ENCODE results near the gene AHCYL2. TPM values are rescaled to one million over a fixed set of nuclear protein-coding genes. Genes with fewer than 3 reads are reported as not detected.
A peak's percentile ranks its signal among the peaks of the same experiment; 100 is the strongest.

Gene AHCYL2
- total RNA-seq, 1 experiment from 2014 or later: 23.2 TPM

DNA sequence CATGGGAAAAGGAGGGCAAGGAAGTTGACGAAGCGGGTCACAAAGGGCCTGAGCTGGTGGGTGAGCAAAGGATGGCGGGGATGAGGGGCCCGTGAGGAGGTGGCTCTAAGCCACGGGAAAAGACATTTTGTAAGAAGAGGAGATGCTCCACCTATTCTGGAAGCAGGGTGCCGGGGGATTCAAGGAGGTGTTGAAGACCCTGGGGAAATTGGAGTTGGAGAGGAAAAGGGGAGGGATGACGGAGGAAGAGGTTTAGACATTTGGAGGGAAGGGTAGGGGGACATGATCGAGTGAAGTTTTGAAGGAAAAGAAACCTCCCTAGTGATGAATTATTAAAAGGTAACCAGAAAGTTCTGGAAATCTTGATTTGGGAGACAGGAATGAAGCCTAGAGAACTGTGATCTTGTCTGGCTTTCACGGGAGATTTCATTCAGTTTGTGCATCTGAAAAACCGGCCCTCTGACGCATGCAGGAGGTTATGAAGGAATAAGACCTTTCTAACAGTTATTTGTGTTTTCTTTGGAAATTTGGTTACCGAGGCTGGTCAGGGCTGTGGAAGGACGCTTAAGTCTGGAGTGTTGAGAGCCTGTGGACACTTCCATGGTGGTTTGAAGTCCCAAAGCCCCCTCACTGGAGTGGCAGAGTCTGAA lies 35.0 kb upstream of the AHCYL2 start:
- Mint-ChIP-seq H3K4me3 (peak overlapping the region; percentile 94 to 96), H3K27me3 (ENCODE audit: low read depth) (peaks cover 23% of the 10 kb centered on the region), H3K36me3 (ENCODE audit: insufficient read depth in 1 of 3, low read depth in 3 of 3) (peaks cover 8 to 23% (median 20%) of the 10 kb centered on the region in 3 experiments; a peak in 6 of 7 replicates), H3K27ac (peak overlapping the region; percentile 38 to 90 (median 88); a peak in 5 of 7 replicates), H3K4me1 (peaks cover 34 to 39% of the 10 kb centered on the region in 2 experiments), H3K9me3 (no peaks in the 10 kb centered on the region)
- H4K20me1 ChIP-seq (ENCODE audit: control insufficient read depth, insufficient read depth, insufficient read length): peaks cover 2% of the 10 kb centered on the region
- peak overlapping the region; percentile 96 for H3K14ac ChIP-seq (ENCODE audit: insufficient read depth, low read length)
- no peak overlapping the region for H4K8ac ChIP-seq (replicated peaks; ENCODE audit: insufficient read length, low read depth, low read length)
- no peak overlapping the region for H3K27ac ChIP-seq (ENCODE audit: insufficient read length, low read depth, low read length)
- no peak overlapping the region for H2BK120ac ChIP-seq (ENCODE audit: low read depth, low read length, poor library complexity, severe bottlenecking)
- no peak overlapping the region for H3K56ac ChIP-seq (ENCODE audit: insufficient read length, low read depth, low read length)
- H2AK5ac ChIP-seq (ENCODE audit: insufficient read length, low read length): no peak overlapping the region
- no peak overlapping the region for H2BK12ac ChIP-seq (ENCODE audit: insufficient read length, low read depth, low read length)
- TF ChIP-seq, protein P1, sequence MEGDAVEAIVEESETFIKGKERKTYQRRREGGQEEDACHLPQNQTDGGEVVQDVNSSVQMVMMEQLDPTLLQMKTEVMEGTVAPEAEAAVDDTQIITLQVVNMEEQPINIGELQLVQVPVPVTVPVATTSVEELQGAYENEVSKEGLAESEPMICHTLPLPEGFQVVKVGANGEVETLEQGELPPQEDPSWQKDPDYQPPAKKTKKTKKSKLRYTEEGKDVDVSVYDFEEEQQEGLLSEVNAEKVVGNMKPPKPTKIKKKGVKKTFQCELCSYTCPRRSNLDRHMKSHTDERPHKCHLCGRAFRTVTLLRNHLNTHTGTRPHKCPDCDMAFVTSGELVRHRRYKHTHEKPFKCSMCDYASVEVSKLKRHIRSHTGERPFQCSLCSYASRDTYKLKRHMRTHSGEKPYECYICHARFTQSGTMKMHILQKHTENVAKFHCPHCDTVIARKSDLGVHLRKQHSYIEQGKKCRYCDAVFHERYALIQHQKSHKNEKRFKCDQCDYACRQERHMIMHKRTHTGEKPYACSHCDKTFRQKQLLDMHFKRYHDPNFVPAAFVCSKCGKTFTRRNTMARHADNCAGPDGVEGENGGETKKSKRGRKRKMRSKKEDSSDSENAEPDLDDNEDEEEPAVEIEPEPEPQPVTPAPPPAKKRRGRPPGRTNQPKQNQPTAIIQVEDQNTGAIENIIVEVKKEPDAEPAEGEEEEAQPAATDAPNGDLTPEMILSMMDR (conservative IDR thresholded peaks at IDR 0.05): no peak
- H3K79me1 ChIP-seq (ENCODE audit: insufficient read depth, low read depth, low read length, poor library complexity, severe bottlenecking): peaks cover 11% of the 10 kb centered on the region
- no peak for DNase-seq
- no peak overlapping the region for H3T11ph ChIP-seq (ENCODE audit: low read length)
- peak overlapping the region; percentile 84 for H3K9ac ChIP-seq (ENCODE audit: extremely low read depth, insufficient read length, low read length)
- no peak overlapping the region for H2AFZ ChIP-seq (ENCODE audit: low read length)
- no peak overlapping the region for H3K23ac ChIP-seq (ENCODE audit: insufficient read length, low read depth, low read length)
- H3K4ac ChIP-seq (ENCODE audit: low read depth, low read length): peak overlapping the region; percentile 25; the same call in 1 of the 2 replicates
- no CpG with 5 or more reads among the region's 13 CpGs for WGBS (ENCODE audit: extremely low coverage, insufficient read length, low lambda C conversion rate)
- no peak overlapping the region for H4K5ac ChIP-seq (ENCODE audit: insufficient read length, low read depth, low read length)
- no peaks in the 10 kb centered on the region for H3K9me3 ChIP-seq (ENCODE audit: control insufficient read depth, low read depth, low read length)
- no peak overlapping the region for H2BK15ac ChIP-seq (ENCODE audit: low read depth, low read length)
- no peak overlapping the region for H4K91ac ChIP-seq (ENCODE audit: insufficient read length, low read depth, low read length)
- peak overlapping the region; percentile 96 for H3K4me2 ChIP-seq (ENCODE audit: insufficient read depth, insufficient read length, low read length)
- H3K18ac ChIP-seq (ENCODE audit: insufficient read length, low read depth, low read length): peak overlapping the region; percentile 92
- peaks cover 10% of the 10 kb centered on the region for H3K23me2 ChIP-seq (ENCODE audit: insufficient read length, low read depth, low read length, poor library complexity, severe bottlenecking)
- no peak overlapping the region for H2BK20ac ChIP-seq (ENCODE audit: low read depth, low read length, poor library complexity, severe bottlenecking)
- H2BK5ac ChIP-seq (ENCODE audit: insufficient read length, low read length): no peak overlapping the region
- no peaks in the 10 kb centered on the region; the same call in none of the 2 replicates for H3K4me1 ChIP-seq (ENCODE audit: insufficient read depth, low read length)
- H3K79me2 ChIP-seq (ENCODE audit: insufficient read depth, low read length): peaks cover 23% of the 10 kb centered on the region; the same call in 1 of the 2 replicates
- peaks cover 3% of the 10 kb centered on the region; the same call in 1 of the 2 replicates for H3K27me3 ChIP-seq (ENCODE audit: insufficient read depth, low read length)

Data from H9 (cell line).